OCI-LY7 (cell line): ENCODE data around the gene MARK3. TPM values are rescaled to one million over a fixed set of nuclear protein-coding genes. Genes with fewer than 3 reads are reported as not detected.

ENCODE experiments used
- BruUV-seq: library from RNA; stranded (reverse); fragments of 400-500 nt; replicated peaks from 2 replicates; lab custom pipeline; 2021; lab: Mats Ljungman, UMichigan
- CTCF ChIA-PET: fragments of 300-600 bp; sonication (Branson Sonifier 250); formaldehyde crosslinking; loops from one replicate; lab custom pipeline; 2022; ENCODE audit warnings: antibody characterized with exemption; ENCODE audit not compliant: unreplicated experiment; lab: Charles Lee
- POLR2A ChIA-PET: fragments of 300-600 bp; sonication (Branson Sonifier 250); formaldehyde crosslinking; loops from one replicate; lab custom pipeline; 2022; ENCODE audit warnings: antibody characterized with exemption; lab: Charles Lee
- DNase-seq: peaks from one replicate; pipeline ENCODE4 v3.0.0-alpha.2; 2015; ENCODE audit warnings: low spot score
- H2AFZ ChIP-seq: fragments of 200-600 bp; sonication (generic), shearing (Covaris generic); 2 replicates; pipeline ENCODE4 v1.6.1; 2014; ENCODE audit warnings: mild to moderate bottlenecking, antibody characterized with exemption, low read length, moderate library complexity
- H3K27ac ChIP-seq: fragments of 200-600 bp; sonication (generic); 2 replicates; pipeline ENCODE4 v1.5.1; 2014; ENCODE audit warnings: mixed run types, low read depth, mild to moderate bottlenecking, moderate library complexity, low read length, inconsistent platforms; ENCODE audit not compliant: poor library complexity, severe bottlenecking
- H3K36me3 ChIP-seq: fragments of 200-600 bp; sonication (generic); 2 replicates; pipeline ENCODE4 v1.6.1; 2014; ENCODE audit warnings: mild to moderate bottlenecking, antibody characterized with exemption, low read length, moderate library complexity, mixed read lengths; ENCODE audit not compliant: insufficient read depth
- H3K4me1 ChIP-seq: fragments of 200-600 bp; sonication (generic); 2 replicates; pipeline ENCODE4 v1.5.1; 2014; ENCODE audit warnings: mild to moderate bottlenecking, low read length; ENCODE audit not compliant: insufficient read depth, poor library complexity, severe bottlenecking
- H3K4me2 ChIP-seq: fragments of 200-600 bp; sonication (generic); 2 replicates; pipeline ENCODE4 v1.6.1; 2014; ENCODE audit warnings: mild to moderate bottlenecking, low read length
- H3K4me3 ChIP-seq: fragments of 200-600 bp; sonication (generic); 2 replicates; pipeline ENCODE4 v1.5.1; 2014; ENCODE audit warnings: mild to moderate bottlenecking, low read depth, low read length; ENCODE audit not compliant: poor library complexity, severe bottlenecking
- H3K79me2 ChIP-seq: fragments of 200-600 bp; sonication (generic); 2 replicates; pipeline ENCODE4 v1.6.1; 2016; ENCODE audit warnings: low read depth, mild to moderate bottlenecking, low read length, moderate library complexity, mixed read lengths; ENCODE audit not compliant: insufficient read depth
- H3K9me2 ChIP-seq: fragments of 200-600 bp; sonication (generic); 2 replicates; pipeline ENCODE4 v1.6.1; 2016; ENCODE audit warnings: mild to moderate bottlenecking, low read length, mixed read lengths; ENCODE audit not compliant: insufficient read depth
- H3K9me3 ChIP-seq: fragments of 200-600 bp; sonication (generic); 2 replicates; pipeline ENCODE4 v1.6.1; 2014; ENCODE audit warnings: mild to moderate bottlenecking, mixed run types, low read length, mixed read lengths
- H4K20me1 ChIP-seq: fragments of 200-600 bp; sonication (generic); 2 replicates; pipeline ENCODE4 v1.6.1; 2014; ENCODE audit warnings: mild to moderate bottlenecking, antibody characterized with exemption, low read length, moderate library complexity, mixed read lengths; ENCODE audit not compliant: insufficient read depth
- EZH2phosphoT487 ChIP-seq: fragments of 200-600 bp; sonication (generic); IDR thresholded peaks from 2 replicates; pipeline ENCODE4 v1.6.1; 2018; ENCODE audit warnings: low read depth, borderline replicate concordance, mild to moderate bottlenecking, mixed run types, antibody characterized with exemption, low read length, moderate library complexity, mixed read lengths
- intact Hi-C: fragments of 100-400 bp; cut with micrococcal nuclease; formaldehyde crosslinking; loops from one replicate; pipeline ENCODE4 v1.10.0; 2022; ENCODE audit not compliant: unreplicated experiment
- total RNA-seq, 2 experiments: library from RNA; depleted of rRNA in 1 of 2; stranded (reverse); fragments of >200 nt in 1 of 2; shearing (Covaris generic) in 1 of 2; gene quantifications; 2 replicates each; pipeline ENCODE4 v1.2.3, GENCODE V29; 2014 to 2022
- TF ChIP-seq, protein P1 (sequence below): fragments of 200-600 bp; sonication (generic); conservative IDR thresholded peaks from 2 replicates; pipeline ENCODE4 v1.5.1; 2014; ENCODE audit warnings: mild to moderate bottlenecking, antibody characterized with exemption, low read length, moderate library complexity, mixed read lengths

MARK3 gene
- total RNA-seq, 2 experiments from 2014 or later: 70.8 to 83.6 TPM

DNA sequence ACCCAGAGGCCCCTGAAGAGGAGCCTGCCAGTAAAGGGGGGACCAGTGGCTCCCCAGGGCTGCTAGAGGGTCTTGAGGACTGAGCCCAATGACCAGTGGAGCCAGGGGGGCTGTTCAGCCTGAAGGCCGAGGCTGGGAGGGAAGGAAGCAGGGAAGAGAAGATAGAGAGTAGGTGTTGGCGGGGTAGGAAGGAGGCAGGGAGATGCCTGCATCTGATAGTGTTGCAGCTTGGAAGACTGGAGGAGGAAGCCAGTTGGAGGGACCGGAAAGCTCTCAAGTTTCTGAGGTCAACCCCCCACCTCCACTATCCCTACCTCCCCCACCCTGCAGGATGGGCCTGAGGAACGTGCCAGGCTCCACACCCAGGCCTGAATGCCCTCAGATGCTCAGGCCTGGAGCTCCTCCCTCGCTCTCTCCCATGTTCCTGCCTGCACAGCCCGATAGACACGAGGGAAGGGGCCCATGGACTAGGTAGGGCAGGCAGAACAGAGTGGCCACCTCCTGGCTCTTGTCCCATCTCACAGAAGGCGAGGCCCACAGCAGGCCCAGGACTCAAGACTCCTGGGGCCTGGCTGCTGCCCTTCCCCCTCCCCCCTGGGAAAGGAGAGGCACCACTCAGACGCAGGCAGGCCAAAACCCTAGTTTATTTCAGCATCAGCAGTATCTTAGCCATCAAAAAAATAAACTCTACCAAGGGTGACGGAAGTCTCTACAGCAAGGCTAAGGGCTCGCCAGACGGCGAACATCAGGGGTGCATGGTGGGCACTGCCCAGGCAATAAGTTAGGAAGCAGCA, 134.0 kb downstream of the MARK3 start:
- Histone ChIP-seq H4K20me1 (no peaks in the 10 kb centered on the region; the same call in 1 of the 2 replicates), H3K4me3 (no peak overlapping the region), H2AFZ (no peak overlapping the region), H3K36me3 (no peaks in the 10 kb centered on the region), H3K4me2 (no peak overlapping the region), H3K79me2 (no peaks in the 10 kb centered on the region), H3K9me2 (no peaks in the 10 kb centered on the region), H3K4me1 (peaks cover 17% of the 10 kb centered on the region), H3K27ac (no peak overlapping the region), H3K9me3 (no peaks in the 10 kb centered on the region)
- DNase-seq: no peak
- ChIA-PET CTCF (interaction anchor here (0.6 kb wide), 1 partner anchor 30 kb away, joined by 3 read pairs; no protein-coding TSS in a partner anchor), POLR2A (no interaction called here)
- BruUV-seq: no TSS peak
- TF ChIP-seq EZH2phosphoT487: no peak
- TF ChIP-seq, protein P1, sequence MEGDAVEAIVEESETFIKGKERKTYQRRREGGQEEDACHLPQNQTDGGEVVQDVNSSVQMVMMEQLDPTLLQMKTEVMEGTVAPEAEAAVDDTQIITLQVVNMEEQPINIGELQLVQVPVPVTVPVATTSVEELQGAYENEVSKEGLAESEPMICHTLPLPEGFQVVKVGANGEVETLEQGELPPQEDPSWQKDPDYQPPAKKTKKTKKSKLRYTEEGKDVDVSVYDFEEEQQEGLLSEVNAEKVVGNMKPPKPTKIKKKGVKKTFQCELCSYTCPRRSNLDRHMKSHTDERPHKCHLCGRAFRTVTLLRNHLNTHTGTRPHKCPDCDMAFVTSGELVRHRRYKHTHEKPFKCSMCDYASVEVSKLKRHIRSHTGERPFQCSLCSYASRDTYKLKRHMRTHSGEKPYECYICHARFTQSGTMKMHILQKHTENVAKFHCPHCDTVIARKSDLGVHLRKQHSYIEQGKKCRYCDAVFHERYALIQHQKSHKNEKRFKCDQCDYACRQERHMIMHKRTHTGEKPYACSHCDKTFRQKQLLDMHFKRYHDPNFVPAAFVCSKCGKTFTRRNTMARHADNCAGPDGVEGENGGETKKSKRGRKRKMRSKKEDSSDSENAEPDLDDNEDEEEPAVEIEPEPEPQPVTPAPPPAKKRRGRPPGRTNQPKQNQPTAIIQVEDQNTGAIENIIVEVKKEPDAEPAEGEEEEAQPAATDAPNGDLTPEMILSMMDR: no peak
- intact Hi-C loops: loop anchor here (5.0 kb wide), 1 partner anchor 43 kb away; the partner anchor contains the start of genes BAG5 and COA8

DNA sequence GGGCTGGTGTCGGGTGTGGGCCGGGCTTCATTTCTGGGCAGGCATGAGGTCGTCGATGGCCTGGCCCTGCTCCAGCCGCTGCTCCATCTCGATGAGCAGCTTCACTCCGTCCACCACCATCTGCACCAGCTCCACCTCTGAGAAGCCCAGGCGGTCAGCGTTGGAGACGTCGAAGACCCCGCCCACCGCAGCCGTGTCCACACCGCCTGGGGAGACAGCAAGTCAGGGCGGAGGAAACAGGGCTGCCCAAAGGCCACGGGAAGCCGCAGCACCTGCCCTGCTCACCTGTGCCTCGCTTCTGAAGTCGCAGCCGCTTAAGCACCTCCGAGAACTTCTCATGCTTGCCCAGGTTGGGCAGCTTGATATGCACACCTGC, 134.6 kb downstream of the MARK3 start:
- no peaks in the 10 kb centered on the region for H3K9me3 ChIP-seq
- ChIA-PET POLR2A (no interaction called here), CTCF (interaction anchor here (0.6 kb wide), 1 partner anchor 30 kb away, joined by 3 read pairs; no protein-coding TSS in a partner anchor)
- no peak overlapping the region for H3K27ac ChIP-seq
- DNase-seq: no peak
- H2AFZ ChIP-seq: no peak overlapping the region
- H3K4me3 ChIP-seq: no peak overlapping the region
- peak overlapping the region; percentile 62; the same call in 1 of the 2 replicates for H3K4me2 ChIP-seq
- H3K36me3 ChIP-seq: no peaks in the 10 kb centered on the region
- H3K9me2 ChIP-seq: no peaks in the 10 kb centered on the region
- peaks cover 17% of the 10 kb centered on the region for H3K4me1 ChIP-seq
- intact Hi-C loops: loop anchor here (5.0 kb wide), 1 partner anchor 42 kb away; the partner anchor contains the start of genes BAG5 and COA8
- TF ChIP-seq, protein P1: no peak
- TF ChIP-seq EZH2phosphoT487: no peak
- no peaks in the 10 kb centered on the region; the same call in 1 of the 2 replicates for H4K20me1 ChIP-seq
- H3K79me2 ChIP-seq: no peaks in the 10 kb centered on the region
- no TSS peak for BruUV-seq

DNA sequence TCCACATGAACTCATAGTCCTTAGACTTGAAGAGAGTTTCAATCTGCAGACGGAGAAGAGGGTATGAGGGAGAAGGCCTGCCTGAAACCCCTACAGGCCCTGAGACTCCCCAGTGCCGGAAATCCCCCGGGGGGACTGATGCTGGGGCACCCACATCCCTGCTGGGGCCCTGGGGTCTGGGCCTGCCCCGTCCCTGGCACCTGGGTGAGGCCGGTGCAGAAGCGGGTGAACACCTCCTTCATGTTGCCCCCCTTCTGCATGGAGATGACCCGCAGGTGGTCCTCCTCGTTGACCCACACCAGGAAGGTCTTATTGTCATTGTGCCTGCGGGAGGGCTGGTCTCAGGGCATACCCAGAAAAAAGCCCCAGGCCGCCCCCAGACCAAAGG, 135.0 kb downstream of the MARK3 start:
- peaks cover 17% of the 10 kb centered on the region for H3K4me1 ChIP-seq
- ChIA-PET CTCF (no interaction called here), POLR2A (no interaction called here)
- BruUV-seq: no TSS peak
- H3K79me2 ChIP-seq: no peaks in the 10 kb centered on the region
- H3K4me2 ChIP-seq: peak overlapping the region; percentile 62
- H3K27ac ChIP-seq: no peak overlapping the region
- 0 out of 2 replicates have a peak overlapping the region, but pooled peaks have one; percentile 6 for H2AFZ ChIP-seq
- H4K20me1 ChIP-seq: no peaks in the 10 kb centered on the region; the same call in 1 of the 2 replicates
- H3K36me3 ChIP-seq: no peaks in the 10 kb centered on the region
- peak overlapping the region; percentile 52 for H3K4me3 ChIP-seq
- DNase-seq: no peak
- no peaks in the 10 kb centered on the region for H3K9me3 ChIP-seq
- no peaks in the 10 kb centered on the region for H3K9me2 ChIP-seq
- TF ChIP-seq EZH2phosphoT487: no peak
- TF ChIP-seq, protein P1: no peak
- intact Hi-C loops: no loop called here
